ENCODE data around the gene STX3.
"Not testable (repeated sequence)": the region's sequence is repeated elsewhere in the genome, so short reads cannot be mapped to it uniquely, and the experiment has no call there.

The STX3 gene

GRCh38 chr11:59847626-59848025 lies 92.5 kb downstream of the STX3 start:
- no peak for DNase-seq

GRCh38 chr11:59848439-59848838 lies 93.3 kb downstream of the STX3 start:
- DNase-seq, result not testable (repeated sequence)

GRCh38 chr11:59849129-59849528 lies 94.0 kb downstream of the STX3 start:
- DNase-seq, result no peak

DNA sequence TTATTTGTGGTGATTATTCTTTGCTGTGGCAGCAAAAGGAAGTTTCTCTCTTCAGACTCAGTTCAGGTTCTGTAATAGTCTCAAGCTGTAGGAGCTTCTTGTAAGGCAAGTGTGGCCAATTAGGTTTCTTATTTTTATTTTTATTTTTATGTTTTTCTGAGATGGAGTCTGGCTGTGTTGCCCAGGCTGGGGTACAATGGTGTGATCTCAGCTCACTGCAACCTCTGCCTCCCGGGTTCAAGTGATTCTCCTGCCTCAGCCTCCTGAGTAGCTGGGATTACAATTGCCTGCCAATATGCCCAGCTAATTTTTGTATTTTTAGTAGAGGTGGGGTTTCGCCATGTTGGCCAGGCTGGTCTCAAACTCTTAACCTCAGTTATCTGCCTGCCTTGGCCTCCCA lies 94.4 kb downstream of the STX3 start:
- DNase-seq, result not testable (repeated sequence)

DNA sequence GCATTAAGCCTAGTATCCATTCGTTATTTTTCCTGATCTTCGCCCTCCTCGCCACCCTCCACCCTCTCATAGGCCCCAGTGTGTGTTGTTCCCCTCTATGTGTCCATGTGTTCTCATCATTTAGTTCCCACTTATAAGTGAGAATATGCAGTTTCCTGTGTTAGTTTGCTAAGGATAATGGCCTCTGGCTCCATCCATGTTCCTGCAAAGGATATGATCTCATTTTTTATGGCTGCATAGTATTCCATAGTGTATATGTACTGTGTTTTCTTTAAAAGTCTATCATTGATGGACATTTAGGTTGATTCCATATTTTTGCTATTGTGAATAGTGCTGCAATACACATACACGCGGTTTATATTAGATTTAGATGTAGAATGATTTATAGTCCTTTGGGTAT lies 96.2 kb downstream of the STX3 start:
- DNase-seq, result not testable (repeated sequence)

DNA sequence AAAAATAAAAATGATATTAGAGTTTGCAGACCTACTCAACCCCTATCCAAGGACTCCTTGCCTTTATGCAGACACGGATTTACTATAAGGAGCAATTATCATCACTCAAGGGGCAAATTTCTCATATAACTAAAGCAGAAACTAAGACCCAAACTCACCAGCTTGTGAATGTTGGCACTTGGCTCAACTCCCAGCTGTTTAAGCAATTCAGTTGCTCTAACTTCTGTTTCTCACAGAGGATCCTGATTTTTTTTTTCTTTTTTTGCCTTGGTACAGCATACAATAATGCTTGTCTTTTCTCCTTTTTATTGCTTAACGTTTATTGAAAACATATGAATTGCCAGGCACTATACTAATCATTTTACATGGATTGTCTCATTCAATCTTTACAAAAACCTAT lies 99.7 kb downstream of the STX3 start:
- no peak for DNase-seq

Data from CD4-positive, alpha-beta T cell treated with Interleukin-10 for 1 hour (primary cell).